ENCODE measurements around the gene SLC6A2. TPM values are rescaled to one million over a fixed set of nuclear protein-coding genes. Genes with fewer than 3 reads are reported as not detected.

The SLC6A2 gene
- total RNA-seq, 1 donor, result not detected

DNA sequence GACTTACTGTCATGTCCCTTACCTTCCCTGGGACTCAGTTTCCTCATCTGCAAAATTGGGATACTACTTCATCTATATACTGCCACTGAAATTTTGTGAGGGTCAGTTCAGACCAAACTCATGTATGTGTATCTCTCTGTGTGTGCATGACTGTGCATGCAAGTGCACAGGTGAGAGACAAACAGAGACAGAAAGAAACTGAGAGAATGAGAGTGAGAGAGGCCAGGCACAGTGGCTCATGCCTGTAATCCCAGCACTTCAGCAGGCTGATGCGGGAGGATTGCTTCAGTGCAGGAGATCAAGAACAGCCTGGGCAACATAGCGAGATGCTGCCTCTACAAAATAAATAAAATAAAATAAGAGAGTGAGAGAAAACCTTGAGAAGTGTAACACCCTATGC is 32.1 kb upstream of the SLC6A2 start:
- TF ChIP-seq, protein P1, sequence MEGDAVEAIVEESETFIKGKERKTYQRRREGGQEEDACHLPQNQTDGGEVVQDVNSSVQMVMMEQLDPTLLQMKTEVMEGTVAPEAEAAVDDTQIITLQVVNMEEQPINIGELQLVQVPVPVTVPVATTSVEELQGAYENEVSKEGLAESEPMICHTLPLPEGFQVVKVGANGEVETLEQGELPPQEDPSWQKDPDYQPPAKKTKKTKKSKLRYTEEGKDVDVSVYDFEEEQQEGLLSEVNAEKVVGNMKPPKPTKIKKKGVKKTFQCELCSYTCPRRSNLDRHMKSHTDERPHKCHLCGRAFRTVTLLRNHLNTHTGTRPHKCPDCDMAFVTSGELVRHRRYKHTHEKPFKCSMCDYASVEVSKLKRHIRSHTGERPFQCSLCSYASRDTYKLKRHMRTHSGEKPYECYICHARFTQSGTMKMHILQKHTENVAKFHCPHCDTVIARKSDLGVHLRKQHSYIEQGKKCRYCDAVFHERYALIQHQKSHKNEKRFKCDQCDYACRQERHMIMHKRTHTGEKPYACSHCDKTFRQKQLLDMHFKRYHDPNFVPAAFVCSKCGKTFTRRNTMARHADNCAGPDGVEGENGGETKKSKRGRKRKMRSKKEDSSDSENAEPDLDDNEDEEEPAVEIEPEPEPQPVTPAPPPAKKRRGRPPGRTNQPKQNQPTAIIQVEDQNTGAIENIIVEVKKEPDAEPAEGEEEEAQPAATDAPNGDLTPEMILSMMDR (IDR thresholded peaks at IDR 0.05; ENCODE audit: insufficient read depth, low read depth, low read length), result no peak
- no peak for DNase-seq (ENCODE audit: low read depth)
- H3K4me3 ChIP-seq (ENCODE audit: low read depth, low read length), result no peak overlapping the region

DNA sequence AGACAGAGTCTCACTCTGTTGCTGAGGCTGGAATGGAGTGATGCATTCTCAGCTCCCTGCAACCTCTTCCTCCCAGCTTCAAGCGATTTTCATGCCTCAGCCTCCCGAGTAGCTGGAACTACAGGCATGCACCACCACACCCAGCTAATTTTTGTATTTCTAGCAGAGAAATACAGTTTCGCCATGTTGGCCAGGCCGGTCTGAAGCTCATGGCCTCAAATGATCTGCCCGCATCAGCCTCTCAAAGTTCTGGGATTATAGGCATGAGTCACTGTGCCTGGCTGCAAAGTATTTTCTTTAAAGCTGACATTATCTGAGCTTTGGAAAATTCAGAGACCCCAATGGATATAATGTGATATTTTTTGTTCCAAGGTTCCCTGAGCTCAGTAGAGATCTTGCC is 31.1 kb upstream of the SLC6A2 start:
- TF ChIP-seq, protein P1 (IDR thresholded peaks at IDR 0.05; ENCODE audit: insufficient read depth, low read depth, low read length), result no peak
- no peak for DNase-seq (ENCODE audit: low read depth)
- no peak overlapping the region for H3K4me3 ChIP-seq (ENCODE audit: low read depth, low read length)

DNA sequence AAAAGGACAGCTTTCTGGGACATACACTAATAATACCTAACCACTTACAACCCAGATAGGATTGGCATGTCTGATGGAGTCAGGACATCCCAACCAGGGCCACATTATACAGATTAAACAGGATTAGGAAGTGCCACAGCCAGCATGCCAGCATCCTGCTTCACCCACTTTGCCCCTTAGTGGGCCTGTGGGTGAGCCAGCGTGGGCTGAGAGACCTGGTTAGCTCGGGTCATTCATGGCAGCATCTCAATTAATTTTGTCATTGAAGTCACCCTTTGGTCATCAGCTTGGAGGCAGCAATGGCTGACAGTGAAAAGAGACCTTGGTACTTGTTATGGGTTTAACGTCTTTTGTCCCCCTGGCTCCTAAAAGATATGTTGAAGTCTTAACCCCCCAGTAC is 29.9 kb upstream of the SLC6A2 start:
- TF ChIP-seq, protein P1 (IDR thresholded peaks at IDR 0.05; ENCODE audit: insufficient read depth, low read depth, low read length), result no peak
- H3K4me3 ChIP-seq (ENCODE audit: low read depth, low read length), result no peak overlapping the region

GRCh38 chr16:55628306-55628968 is 27.4 kb upstream of the SLC6A2 start:
- no peak overlapping the region for H3K4me3 ChIP-seq (ENCODE audit: low read depth, low read length)
- TF ChIP-seq, protein P1 (IDR thresholded peaks at IDR 0.05; ENCODE audit: insufficient read depth, low read depth, low read length), result no peak
- no peak for DNase-seq (ENCODE audit: low read depth)

More for the DNA sequence above, 29.9 kb upstream of the SLC6A2 start:
- DNase-seq (ENCODE audit: low read depth), result no peak

DNA sequence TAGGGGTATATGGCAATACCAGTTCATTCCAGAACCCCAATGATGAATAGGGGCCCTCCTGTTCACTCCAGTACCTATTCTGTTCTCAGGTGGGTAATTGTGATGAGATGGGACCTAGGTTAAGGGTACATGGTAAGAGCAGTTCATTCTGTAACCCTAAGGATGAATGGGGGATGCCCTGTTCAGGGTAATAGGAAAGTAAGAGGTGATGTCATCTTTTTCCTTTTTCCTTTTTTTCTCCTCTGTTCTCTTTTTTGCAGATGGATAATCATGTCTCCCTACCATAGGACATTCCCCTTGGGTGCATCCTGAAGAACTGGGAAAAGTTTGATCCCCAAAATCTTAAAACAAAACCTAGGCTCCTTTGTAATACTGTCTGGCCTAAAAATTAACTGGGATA is 25.0 kb upstream of the SLC6A2 start:
- TF ChIP-seq, protein P1 (IDR thresholded peaks at IDR 0.05; ENCODE audit: insufficient read depth, low read depth, low read length), result no peak
- H3K4me3 ChIP-seq (ENCODE audit: low read depth, low read length), result no peak overlapping the region
- no peak for DNase-seq (ENCODE audit: low read depth)

- TF ChIP-seq, protein P1 (IDR thresholded peaks at IDR 0.05; ENCODE audit: insufficient read depth, low read depth, low read length), result no peak
- DNase-seq (ENCODE audit: low read depth), result no peak
- no peak overlapping the region for H3K4me3 ChIP-seq (ENCODE audit: low read depth, low read length)
These were observed 23.5 kb upstream of the SLC6A2 start for GRCh38 chr16:55632259-55632658.

DNA sequence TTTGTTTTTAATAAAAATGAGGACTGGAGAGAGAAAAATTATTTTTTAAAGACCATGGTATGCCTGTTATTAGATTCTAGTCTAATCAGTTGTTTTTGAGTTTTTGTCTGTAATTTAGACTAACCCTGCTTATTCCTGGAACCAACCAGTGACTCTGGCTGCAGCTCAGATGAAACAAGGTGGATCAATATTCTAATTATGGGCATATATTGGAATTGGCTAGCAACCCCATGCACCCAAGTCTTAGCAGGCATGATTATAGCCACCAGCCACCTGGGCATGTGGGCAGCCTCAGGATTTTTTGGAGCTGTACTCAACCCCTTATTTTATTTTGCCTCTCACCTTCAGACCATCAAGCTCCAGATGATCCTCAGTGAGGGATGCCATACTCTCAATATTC is 21.6 kb upstream of the SLC6A2 start:
- H3K4me3 ChIP-seq (ENCODE audit: low read depth, low read length), result no peak overlapping the region
- DNase-seq (ENCODE audit: low read depth), result no peak
- TF ChIP-seq, protein P1 (IDR thresholded peaks at IDR 0.05; ENCODE audit: insufficient read depth, low read depth, low read length), result no peak
